OCI-LY1 (cell line): ENCODE results near the gene SPIN1.

Experiments used
- H2AFZ ChIP-seq: fragments of 200-600 bp; sonication (generic), shearing (Covaris generic); 2 replicates; pipeline ENCODE4 v1.6.0; 2014; ENCODE audit warnings: antibody characterized with exemption, mild to moderate bottlenecking, low read length
- H3F3A ChIP-seq: fragments of 200-600 bp; sonication (generic), shearing (Covaris generic); 2 replicates; pipeline ENCODE4 v1.6.0; 2014; ENCODE audit warnings: mild to moderate bottlenecking, antibody characterized with exemption, low read length, moderate library complexity; ENCODE audit not compliant: insufficient read depth
- H3K27ac ChIP-seq: fragments of 200-600 bp; sonication (generic); 2 replicates; pipeline ENCODE4 v1.5.1; 2014; ENCODE audit warnings: low read length, mixed run types, mild to moderate bottlenecking, low read depth; ENCODE audit not compliant: poor library complexity, severe bottlenecking
- H3K27me3 ChIP-seq: fragments of 200-600 bp; sonication (generic); 2 replicates; pipeline ENCODE4 v1.6.0; 2014; ENCODE audit warnings: antibody characterized with exemption, mild to moderate bottlenecking, low read length, moderate library complexity; ENCODE audit not compliant: insufficient read depth
- H3K36me3 ChIP-seq: fragments of 200-600 bp; sonication (generic); 2 replicates; pipeline ENCODE4 v1.6.1; 2014; ENCODE audit warnings: mild to moderate bottlenecking, antibody characterized with exemption, low read length, moderate library complexity, mixed read lengths; ENCODE audit not compliant: insufficient read depth
- H3K4me1 ChIP-seq: fragments of 200-600 bp; sonication (generic); 2 replicates; pipeline ENCODE4 v1.5.1; 2014; ENCODE audit warnings: mild to moderate bottlenecking, low read length, moderate library complexity; ENCODE audit not compliant: insufficient read depth, severe bottlenecking
- H3K4me2 ChIP-seq: fragments of 200-600 bp; sonication (generic), shearing (Covaris generic); 2 replicates; pipeline ENCODE4 v1.6.1; 2014; ENCODE audit warnings: low read length
- H3K4me3 ChIP-seq: fragments of 200-600 bp; sonication (generic); 2 replicates; pipeline ENCODE4 v1.5.1; 2014; ENCODE audit warnings: low read length, low read depth, mild to moderate bottlenecking, mixed read lengths; ENCODE audit not compliant: poor library complexity, severe bottlenecking
- H3K79me2 ChIP-seq: fragments of 200-600 bp; shearing (Covaris generic); 2 replicates; pipeline ENCODE4 v1.6.1; 2016; ENCODE audit warnings: mixed run types, low read length, mixed read lengths; ENCODE audit not compliant: insufficient read depth
- H3K9ac ChIP-seq: fragments of 200-600 bp; sonication (generic), shearing (Covaris generic); 2 replicates; pipeline ENCODE4 v1.6.1; 2014; ENCODE audit warnings: mild to moderate bottlenecking, low read length, mixed read lengths
- H3K9me2 ChIP-seq: fragments of 200-600 bp; sonication (generic), shearing (Covaris generic); 2 replicates; pipeline ENCODE4 v1.6.1; 2014; ENCODE audit warnings: low read depth, mild to moderate bottlenecking, low read length, mixed read lengths
- H3K9me3 ChIP-seq: fragments of 200-600 bp; shearing (Covaris generic); 2 replicates; pipeline ENCODE4 v1.6.1; 2014; ENCODE audit warnings: low read length, mixed read lengths
- H4K20me1 ChIP-seq: fragments of 200-600 bp; sonication (generic), shearing (Covaris generic); 2 replicates; pipeline ENCODE4 v1.6.0; 2016; ENCODE audit warnings: mild to moderate bottlenecking, low read length; ENCODE audit not compliant: insufficient read depth
- EZH2 ChIP-seq: fragments of 200-600 bp; sonication (generic), shearing (Covaris generic); IDR thresholded peaks from 2 replicates; pipeline ENCODE4 v1.8.0; 2017; ENCODE audit warnings: borderline replicate concordance, mixed run types, mild to moderate bottlenecking, antibody characterized with exemption, low read length, moderate library complexity, mixed read lengths
- TF ChIP-seq, protein P1 (sequence below): fragments of 200-600 bp; sonication (generic), shearing (Covaris generic); IDR thresholded peaks from 2 replicates; pipeline ENCODE4 v1.5.1; 2017; ENCODE audit warnings: mild to moderate bottlenecking, antibody characterized with exemption, low read length, moderate library complexity, mixed read lengths

The SPIN1 gene

DNA sequence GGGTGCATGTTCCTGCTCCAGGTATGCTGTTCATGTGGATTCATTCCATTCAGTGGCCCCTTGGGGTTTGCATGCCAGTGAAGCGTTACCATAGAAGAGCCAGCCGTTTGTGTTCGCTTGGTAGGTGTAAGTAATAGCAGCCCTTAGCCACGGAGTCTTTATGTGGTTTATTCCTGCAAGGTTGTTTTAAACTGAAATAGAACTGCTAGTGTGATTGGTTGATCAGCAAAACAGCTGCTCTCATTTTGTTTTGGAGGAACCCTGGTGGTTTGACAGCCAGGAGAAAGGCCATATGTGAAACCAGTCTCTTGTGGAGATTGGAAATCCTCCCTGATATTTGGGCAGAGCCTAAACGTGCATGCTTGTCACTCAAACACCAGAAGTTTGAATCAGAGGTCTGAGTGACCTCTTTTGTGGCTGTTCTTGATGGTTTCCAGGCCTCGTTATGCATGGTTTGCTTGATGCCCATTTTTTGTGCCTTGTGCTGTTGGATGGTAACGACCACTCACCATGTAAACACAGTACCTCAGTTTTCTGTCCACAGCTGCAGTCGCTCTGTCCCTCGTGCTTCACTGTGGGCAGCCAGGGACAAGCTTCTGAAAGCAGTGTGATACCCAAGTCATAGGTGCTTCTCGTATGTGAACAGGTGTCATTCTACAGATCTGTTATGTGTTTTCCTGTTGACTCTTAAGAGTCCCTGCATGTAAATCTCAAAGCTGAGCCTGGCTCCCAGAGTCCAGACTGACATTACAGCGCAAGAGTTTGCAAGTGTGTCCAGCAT, 88.4 kb downstream of the SPIN1 start:
- H3K4me3 ChIP-seq = no peak overlapping the region
- no peaks in the 10 kb centered on the region for H3K9me3 ChIP-seq
- H3K79me2 ChIP-seq = no peaks in the 10 kb centered on the region
- H3K27me3 ChIP-seq = no peaks in the 10 kb centered on the region
- no peaks in the 10 kb centered on the region; the same call in 1 of the 2 replicates for H3F3A ChIP-seq
- peaks cover 16% of the 10 kb centered on the region for H3K36me3 ChIP-seq
- no peak overlapping the region for H3K9ac ChIP-seq
- H3K9me2 ChIP-seq = no peaks in the 10 kb centered on the region
- H3K27ac ChIP-seq = no peak overlapping the region
- no peak overlapping the region for H3K4me2 ChIP-seq
- peaks cover 10% of the 10 kb centered on the region for H3K4me1 ChIP-seq
- TF ChIP-seq, protein P1, sequence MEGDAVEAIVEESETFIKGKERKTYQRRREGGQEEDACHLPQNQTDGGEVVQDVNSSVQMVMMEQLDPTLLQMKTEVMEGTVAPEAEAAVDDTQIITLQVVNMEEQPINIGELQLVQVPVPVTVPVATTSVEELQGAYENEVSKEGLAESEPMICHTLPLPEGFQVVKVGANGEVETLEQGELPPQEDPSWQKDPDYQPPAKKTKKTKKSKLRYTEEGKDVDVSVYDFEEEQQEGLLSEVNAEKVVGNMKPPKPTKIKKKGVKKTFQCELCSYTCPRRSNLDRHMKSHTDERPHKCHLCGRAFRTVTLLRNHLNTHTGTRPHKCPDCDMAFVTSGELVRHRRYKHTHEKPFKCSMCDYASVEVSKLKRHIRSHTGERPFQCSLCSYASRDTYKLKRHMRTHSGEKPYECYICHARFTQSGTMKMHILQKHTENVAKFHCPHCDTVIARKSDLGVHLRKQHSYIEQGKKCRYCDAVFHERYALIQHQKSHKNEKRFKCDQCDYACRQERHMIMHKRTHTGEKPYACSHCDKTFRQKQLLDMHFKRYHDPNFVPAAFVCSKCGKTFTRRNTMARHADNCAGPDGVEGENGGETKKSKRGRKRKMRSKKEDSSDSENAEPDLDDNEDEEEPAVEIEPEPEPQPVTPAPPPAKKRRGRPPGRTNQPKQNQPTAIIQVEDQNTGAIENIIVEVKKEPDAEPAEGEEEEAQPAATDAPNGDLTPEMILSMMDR = no peak
- TF ChIP-seq EZH2 = no peak
- H4K20me1 ChIP-seq = no peaks in the 10 kb centered on the region
- H2AFZ ChIP-seq = no peak overlapping the region

DNA sequence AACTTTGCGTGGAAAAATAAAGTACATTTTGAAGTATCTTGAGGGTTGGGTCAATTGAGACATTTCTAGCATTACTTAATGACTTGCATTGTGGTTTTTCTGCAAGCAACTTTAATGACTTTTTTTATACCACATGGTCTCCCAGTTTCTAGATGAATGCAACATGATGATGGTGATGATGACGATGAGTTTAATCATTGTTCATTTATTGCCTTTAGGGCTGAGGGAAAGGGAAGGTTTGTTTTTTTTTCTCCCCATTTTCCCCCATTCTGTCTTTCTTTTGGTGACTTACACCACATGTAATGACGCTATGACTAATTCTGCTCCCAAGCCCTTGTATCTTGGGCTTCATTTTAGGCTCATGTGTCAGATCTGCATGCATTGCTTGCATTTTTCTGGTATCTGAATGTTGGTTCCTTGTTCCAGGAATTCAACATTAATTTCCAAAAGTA, 89.1 kb downstream of the SPIN1 start:
- Histone ChIP-seq H3K9me2 (no peaks in the 10 kb centered on the region), H3F3A (no peaks in the 10 kb centered on the region; the same call in 1 of the 2 replicates), H3K4me3 (no peak overlapping the region), H3K79me2 (no peaks in the 10 kb centered on the region), H2AFZ (no peak overlapping the region), H3K9ac (no peak overlapping the region), H3K27me3 (no peaks in the 10 kb centered on the region), H3K4me1 (peaks cover 10% of the 10 kb centered on the region), H4K20me1 (no peaks in the 10 kb centered on the region), H3K9me3 (no peaks in the 10 kb centered on the region), H3K27ac (no peak overlapping the region), H3K4me2 (no peak overlapping the region), H3K36me3 (peaks cover 16% of the 10 kb centered on the region)
- TF ChIP-seq, protein P1 = no peak
- no peak for TF ChIP-seq EZH2

DNA sequence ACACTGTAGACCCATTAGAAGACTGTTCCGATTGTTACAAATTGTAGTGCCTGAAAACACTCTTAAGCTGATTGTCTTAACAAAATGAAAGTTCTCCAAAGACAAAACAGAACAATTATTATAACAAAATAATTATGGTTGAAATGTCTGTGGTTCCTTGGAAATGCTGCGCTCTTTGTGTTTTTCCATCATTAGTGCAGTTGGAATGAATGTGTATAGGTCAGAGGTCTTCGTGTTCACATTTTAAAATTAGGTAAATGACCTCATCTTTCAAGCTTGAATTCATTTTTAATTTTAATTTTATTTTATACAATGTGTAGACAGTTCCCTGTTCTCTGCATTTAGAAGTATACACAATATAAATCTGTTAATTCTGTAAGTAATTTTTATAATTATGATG, 90.0 kb downstream of the SPIN1 start:
- Histone ChIP-seq H3K36me3 (peaks cover 16% of the 10 kb centered on the region; the same call in 1 of the 2 replicates), H3K4me2 (no peak overlapping the region), H3K4me3 (no peak overlapping the region), H3K4me1 (peaks cover 10% of the 10 kb centered on the region), H3K27me3 (no peaks in the 10 kb centered on the region), H3K9me3 (no peaks in the 10 kb centered on the region), H2AFZ (no peak overlapping the region), H4K20me1 (no peaks in the 10 kb centered on the region), H3K27ac (no peak overlapping the region), H3K9me2 (no peaks in the 10 kb centered on the region), H3K9ac (no peak overlapping the region), H3F3A (no peaks in the 10 kb centered on the region; the same call in 1 of the 2 replicates), H3K79me2 (no peaks in the 10 kb centered on the region)
- no peak for TF ChIP-seq EZH2
